GM12872 (cell line): Measurements from ENCODE around the gene HMGCR.

Source experiments
- TF ChIP-seq, protein P1 (sequence below): IDR thresholded peaks from 3 replicates; pipeline ENCODE4 v1.5.1; 2011; ENCODE audit warnings: low read depth, mild to moderate bottlenecking, low read length, moderate library complexity; ENCODE audit not compliant: insufficient read depth

Gene HMGCR

DNA sequence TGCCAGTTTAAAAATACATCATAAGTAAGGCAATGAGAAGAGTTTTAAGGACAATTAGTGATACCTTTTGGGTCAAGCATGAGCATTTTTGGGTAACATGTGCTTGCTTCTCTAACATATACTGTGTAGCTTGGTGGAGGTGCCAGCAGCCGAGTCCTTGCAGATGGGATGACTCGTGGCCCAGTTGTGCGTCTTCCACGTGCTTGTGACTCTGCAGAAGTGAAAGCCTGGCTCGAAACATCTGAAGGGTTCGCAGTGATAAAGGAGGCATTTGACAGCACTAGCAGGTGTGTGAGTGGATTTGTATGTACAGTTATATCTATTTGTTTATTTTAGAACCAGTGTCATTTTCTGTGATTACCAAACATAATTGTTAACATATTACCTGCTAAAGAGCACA lies 18.2 kb downstream of the HMGCR start:
- TF ChIP-seq, protein P1, sequence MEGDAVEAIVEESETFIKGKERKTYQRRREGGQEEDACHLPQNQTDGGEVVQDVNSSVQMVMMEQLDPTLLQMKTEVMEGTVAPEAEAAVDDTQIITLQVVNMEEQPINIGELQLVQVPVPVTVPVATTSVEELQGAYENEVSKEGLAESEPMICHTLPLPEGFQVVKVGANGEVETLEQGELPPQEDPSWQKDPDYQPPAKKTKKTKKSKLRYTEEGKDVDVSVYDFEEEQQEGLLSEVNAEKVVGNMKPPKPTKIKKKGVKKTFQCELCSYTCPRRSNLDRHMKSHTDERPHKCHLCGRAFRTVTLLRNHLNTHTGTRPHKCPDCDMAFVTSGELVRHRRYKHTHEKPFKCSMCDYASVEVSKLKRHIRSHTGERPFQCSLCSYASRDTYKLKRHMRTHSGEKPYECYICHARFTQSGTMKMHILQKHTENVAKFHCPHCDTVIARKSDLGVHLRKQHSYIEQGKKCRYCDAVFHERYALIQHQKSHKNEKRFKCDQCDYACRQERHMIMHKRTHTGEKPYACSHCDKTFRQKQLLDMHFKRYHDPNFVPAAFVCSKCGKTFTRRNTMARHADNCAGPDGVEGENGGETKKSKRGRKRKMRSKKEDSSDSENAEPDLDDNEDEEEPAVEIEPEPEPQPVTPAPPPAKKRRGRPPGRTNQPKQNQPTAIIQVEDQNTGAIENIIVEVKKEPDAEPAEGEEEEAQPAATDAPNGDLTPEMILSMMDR: no peak

DNA sequence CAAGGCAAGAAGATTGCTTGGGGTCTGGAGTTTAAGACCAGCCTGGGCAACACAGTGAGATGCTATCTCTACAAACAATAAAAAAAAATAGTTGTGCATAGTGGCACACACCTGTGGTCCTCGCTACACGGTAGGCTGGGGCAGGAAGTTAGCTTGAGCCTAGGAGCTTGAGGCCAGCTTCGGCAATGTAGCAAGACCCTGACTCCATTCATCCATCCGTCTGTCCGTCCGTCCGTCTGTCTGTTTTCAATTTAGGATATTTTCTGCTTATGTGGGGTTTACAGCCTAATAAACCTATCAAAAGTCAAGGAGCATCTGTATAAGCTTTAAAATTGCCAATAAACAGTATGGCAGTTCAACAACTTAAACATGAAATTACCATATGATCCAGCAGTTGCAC lies 19.7 kb downstream of the HMGCR start:
- TF ChIP-seq, protein P1: no peak

DNA sequence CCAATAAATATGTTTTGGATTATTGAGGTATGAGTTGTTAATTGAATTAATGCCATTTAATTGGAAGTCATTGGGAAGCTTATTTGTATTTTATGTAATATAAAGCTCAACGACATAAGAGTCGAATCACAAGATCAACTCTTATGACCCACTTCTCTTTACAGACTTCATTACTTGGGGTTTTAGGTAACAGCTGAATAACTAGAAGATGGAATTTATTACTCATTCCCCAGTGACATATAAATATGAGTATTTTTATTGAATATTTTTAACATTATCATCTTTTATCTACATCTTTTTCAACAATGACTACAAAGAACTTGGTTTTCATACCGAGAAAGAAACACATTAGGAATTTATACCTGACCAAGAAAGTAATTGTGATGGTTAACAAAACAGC lies 21.1 kb downstream of the HMGCR start:
- TF ChIP-seq, protein P1: no peak

DNA sequence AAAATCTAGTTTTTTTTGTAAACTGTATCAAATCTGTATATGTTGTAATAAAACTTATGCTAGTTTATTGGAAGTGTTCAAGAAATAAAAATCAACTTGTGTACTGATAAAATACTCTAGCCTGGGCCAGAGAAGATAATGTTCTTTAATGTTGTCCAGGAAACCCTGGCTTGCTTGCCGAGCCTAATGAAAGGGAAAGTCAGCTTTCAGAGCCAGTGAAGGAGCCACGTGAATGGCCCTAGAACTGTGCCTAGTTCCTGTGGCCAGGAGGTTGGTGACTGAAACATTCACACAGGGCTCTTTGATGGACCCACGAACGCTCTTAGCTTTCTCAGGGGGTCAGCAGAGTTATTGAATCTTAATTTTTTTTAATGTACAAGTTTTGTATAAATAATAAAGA lies 24.3 kb downstream of the HMGCR start:
- TF ChIP-seq, protein P1: no peak

DNA sequence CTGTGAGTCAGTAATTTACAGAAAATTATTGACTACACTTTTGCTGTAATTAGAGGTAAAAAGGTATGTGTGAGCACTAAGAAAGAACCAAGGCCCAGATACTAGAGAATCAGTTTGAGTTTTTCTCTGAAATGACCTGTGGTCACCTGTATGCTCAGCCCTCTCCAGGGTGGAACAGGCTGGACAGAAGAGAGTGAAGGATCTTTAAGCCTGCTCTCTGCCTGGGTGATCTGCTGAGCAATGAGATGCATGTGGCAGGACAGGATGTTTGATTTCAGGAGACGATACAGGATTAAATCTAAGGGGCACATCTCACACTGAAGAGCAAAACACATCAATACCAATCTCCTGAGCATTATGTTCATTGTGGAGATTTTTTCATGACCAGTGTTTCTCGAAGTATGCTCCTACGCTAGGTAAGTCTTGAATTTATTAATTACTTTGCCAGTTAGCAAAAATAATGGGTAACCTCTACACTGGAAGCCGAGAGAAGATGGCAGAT lies 25.5 kb downstream of the HMGCR start:
- TF ChIP-seq, protein P1: no peak

DNA sequence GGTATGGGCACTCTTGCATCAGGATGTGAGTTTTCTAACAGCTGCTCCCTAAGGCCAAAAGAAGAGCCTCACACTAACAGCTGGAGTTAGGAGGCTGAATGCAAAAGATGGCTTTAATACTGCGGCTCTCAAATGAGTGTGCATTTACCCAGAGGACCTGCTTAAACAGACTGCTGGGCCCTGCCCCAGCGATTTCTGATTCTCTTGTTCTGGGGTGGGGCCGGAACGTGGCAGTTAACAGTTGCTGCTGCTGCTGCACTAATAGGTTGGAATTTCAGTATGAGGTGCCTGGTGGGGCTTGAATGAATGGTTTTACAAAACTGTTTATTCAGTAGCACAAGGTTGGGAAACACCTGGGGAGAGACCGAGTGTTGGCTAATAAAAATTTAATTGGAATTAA lies 26.1 kb downstream of the HMGCR start:
- TF ChIP-seq, protein P1: no peak

DNA sequence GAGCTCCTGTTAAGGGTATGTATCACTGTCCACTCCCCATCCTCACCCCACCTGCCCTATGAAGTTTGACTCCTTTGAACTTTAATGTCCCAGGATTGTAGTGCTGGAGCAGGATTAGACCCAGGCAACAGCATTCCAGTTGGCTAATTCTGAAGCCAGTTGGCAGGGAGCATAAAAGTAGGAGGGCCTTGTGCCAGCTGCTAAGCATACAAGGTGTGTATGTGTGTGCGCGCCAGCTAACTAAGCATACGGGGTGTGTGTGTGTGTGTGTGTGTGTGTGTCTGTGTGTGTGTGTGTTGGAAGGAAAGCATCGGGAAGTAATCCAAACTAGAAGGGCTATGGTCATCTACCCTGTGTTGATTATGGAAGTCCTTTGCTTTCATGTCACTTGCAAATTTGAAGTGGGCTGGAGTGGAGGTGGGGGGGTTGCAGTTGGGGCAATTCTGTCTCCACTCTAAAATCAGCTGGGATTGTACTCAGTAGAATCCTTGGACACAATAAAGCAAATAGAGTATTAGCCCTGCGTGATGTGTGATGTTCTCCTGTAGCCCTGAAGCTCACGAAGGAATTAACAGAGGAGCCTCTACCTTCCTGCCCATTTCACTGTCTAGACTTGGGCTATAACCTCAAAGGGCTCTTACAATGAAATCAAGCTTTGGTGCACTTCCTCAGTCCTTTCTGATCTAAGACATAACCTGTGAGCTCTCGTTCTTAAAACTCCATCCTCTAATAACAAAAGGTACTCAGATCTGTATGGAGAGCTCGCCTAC lies 26.9 kb downstream of the HMGCR start:
- TF ChIP-seq, protein P1: no peak
